GM19240 (cell line): ENCODE measurements around the gene BAHCC1.

Source experiments
- DNase-seq: peaks from one replicate; pipeline ENCODE4 v3.0.0; 2011; ENCODE audit warnings: low spot score; ENCODE audit not compliant: insufficient read length

Gene BAHCC1

GRCh38 chr17:81386646-81387099 is 8.6 kb upstream of the BAHCC1 start:
- no peak for DNase-seq

DNA sequence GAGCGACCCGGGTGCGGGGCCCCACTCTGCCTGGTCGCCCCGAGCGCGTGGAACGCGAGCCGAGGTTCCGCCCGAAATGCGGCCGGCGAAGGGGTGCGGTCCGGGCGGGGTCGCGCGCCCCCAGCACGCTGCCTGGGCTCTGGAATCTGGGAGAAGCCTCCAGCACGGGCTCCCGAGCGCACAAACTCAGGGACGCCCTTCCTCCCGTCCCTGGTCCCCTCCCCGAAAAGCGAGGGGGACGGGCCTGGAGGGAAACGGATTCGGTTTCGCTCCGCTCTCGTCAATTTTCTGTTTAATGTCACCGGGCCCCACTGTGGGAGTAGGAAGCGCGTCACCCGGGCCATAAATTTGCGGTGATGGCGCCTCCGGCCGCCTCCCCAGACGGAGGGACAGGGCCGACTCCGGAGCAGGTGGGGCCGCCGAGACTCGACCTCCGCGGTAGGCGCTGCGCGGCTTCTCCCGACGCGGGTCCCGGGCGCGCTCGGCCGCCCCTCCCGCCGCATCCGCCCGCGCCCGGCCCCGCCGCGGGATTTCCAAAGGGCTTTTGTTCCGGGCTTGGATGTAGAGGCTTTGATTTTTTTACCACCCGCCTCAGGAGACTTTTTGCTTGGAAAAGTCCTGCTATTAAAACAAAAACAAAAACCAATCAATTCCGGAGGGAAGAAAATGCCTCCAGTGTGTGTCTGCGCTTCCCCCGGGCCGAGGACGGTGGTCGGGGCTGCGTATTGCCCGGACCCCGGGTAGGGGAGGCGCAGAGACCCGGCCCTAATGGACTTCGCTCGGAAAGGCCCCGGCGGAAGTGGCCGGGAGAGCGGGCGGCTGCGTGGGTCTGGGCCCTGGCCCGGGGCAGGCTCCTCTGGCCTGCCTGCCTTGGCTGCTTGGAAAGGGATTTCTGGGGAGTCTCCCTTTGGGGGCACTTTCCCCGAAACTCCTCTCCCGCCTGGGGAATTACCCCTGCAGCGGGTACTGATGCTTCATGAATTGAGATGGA is 7.9 kb upstream of the BAHCC1 start:
- no peak for DNase-seq

DNA sequence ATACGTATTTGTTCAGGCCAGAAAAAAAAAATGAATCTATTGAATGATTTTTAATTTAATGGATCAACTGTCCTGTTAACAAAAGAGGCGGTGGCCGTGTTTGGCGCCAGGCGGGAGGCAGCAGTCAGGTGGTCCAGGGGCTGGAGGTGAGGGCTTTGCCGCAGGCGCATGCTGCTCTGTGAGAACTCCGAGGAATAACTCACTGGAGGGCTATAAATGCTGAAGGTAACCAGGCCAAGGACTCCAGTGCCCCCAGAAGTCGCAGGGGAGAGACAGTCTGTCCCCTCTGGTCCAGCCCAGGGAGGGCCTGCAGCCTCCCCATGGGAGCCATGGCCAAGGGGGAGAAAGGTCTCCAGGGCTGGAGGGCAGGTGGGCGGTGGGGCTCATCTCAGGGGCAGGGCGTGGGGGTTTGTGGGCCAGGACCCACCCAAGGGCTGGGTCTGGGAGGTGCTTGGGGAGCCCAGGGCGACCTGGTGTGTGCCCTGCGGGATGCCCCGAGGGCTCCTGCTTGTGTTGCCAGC is 7.1 kb upstream of the BAHCC1 start:
- no peak for DNase-seq

- no peak for DNase-seq
Observed at GRCh38 chr17:81388612-81389367, 6.5 kb upstream of the BAHCC1 start.

DNA sequence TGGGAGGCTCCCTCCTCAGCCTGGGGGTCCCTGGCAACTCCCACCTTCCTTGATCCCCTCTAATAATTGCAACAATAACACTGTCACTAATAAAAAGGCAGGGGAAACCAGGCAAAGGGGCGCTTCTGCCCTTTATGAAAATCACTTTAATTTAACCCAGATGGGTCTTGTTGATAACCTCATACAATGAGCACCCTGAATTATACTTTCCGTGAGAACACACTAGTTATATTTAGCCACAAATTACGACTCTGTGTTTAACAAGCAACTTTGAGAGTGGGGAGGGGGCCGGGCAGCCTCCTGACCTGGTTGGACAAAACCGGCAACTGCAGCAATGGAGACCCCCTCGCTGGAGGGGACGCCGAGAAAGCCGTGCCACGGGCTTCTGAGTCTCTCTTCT is 5.7 kb upstream of the BAHCC1 start:
- DNase-seq = no peak

DNA sequence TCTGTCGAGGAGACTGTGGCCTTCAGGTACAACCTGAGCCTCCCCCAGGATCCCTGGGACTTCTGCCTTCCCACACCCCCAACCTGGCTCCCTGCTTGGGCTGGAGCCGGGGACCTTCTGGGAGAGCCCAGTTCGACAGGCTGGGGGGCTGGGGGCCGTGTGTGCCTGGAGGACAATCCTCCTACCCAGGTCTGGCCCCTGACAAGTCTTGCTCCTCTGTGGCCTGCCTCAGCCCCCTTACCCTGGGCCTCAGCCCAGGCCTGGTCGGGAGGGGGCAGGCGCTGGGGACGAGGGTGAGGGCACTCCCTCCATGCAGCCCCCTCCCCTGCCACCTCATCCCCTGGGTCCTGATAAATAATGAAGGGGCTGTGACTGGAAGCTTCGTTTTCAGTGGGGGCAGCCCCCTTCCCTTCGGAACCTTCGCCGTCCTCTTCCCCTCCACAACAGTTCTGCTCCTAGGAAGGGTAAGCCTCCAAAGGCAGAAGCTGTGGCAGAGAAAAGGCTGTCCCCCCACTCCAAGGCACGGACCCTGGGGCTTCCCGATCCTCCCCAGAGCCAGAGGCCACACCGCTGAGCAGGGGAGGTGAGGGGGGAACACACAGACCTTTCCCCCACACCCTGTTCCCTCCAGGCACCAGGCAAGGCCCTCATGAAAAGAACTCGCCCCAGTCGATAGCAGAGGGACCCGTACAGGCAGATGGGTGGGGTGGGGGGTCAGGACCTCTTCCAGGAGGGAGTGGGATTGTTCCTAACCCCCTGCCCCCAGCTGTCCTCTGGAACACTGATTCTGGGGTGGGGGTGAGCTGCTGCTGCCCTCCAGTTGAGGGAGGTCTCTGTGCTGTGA is 5.0 kb upstream of the BAHCC1 start:
- no peak for DNase-seq

DNA sequence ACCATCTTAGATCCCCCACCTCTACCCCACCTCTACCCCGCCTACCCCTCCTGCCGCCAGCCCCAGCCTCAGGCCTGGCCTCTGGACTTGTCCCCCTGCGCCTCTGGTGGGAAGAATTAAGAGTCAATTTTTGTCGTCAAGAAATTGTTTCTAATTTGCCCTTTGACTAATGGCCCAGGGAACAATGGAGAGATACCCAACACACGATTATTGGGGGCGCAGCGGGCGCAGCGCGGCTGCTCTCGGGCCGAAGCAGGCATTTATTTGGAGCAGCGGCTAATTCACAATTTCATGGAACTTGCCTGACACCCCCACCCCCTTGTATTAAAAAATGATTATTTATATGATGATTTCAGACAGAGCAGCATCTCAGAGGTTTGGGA is 4.4 kb upstream of the BAHCC1 start:
- DNase-seq = no peak

- DNase-seq = no peak
Observed at GRCh38 chr17:81391293-81391935, 3.8 kb upstream of the BAHCC1 start.

GRCh38 chr17:81391936-81392908 is 3.0 kb upstream of the BAHCC1 start:
- DNase-seq = no peak

DNA sequence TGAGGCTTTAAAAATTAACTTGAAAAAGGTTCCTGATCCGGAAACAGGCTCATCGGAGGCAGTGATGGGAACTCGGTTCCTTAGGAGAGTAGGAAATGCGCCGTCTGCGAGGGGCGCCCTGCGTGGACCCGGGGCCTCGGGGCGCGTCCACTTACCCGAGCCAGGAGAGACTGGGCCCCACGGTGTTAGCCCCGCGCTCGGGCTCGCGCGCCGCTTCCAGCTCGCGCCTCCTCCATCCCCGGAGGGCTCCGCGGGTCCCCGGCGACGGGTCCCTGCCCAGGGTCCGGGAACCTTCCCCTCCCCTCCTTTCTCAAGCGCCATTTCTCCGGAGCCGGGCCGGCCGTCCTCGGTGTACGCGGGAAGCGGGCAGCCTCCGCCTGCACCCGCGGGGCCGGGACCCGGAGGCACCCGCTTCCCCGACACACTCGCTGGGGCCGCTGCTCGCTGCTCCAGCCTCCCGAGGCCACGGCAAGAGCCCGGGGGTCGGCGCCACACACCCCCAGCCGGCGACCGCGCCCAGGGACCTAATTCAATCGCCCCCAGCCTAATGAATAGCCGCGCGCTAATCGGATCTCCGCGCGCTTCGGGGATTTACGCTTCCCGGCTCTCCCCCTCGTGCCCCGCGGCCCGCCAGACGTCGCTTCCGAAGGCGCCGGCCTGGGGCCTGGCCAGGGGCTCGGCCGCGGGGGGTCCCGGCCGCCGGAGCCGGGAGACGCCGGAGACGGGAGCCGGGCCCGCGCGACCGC is 2.2 kb upstream of the BAHCC1 start:
- no peak for DNase-seq

DNA sequence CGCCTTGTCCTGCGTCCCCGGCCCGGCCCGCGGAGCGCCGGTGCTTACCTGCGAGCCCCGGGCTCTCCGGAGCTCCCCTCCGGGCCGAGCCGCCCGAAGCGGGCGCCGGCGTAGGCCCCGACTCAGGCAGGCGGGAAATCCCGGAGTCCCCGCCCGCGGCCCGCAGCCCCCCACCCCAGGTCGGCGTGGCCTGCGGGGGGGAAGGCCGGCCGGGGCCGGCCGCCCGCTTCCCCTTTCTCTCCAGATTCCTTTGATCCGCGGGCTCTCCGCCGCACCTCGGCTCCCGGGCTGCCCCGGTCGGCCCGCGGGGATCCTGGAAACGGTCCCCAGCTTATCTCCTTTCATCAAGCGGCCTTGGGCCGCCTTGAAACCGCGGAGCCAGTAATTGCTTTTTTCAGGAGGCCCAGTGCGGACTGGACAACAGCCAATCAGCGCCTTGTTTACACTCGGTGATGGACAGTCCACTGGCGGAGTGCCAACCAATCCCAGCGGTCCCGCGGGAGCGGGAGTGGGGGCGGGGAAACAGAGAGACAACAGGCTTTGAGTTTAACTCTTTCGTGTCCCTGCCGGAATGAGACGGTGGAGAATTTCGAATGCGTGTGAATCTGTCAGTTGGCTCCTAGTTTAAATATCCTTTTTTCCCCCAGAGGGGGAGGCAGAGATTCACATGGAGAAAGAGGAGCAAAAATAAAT is 1.4 kb upstream of the BAHCC1 start:
- DNase-seq = no peak

- DNase-seq = no peak
Observed at GRCh38 chr17:81394377-81394920, 808 bp upstream of the BAHCC1 start.

GRCh38 chr17:81395600-81396277 is 482 bp downstream of the BAHCC1 start:
- no peak for DNase-seq

DNA sequence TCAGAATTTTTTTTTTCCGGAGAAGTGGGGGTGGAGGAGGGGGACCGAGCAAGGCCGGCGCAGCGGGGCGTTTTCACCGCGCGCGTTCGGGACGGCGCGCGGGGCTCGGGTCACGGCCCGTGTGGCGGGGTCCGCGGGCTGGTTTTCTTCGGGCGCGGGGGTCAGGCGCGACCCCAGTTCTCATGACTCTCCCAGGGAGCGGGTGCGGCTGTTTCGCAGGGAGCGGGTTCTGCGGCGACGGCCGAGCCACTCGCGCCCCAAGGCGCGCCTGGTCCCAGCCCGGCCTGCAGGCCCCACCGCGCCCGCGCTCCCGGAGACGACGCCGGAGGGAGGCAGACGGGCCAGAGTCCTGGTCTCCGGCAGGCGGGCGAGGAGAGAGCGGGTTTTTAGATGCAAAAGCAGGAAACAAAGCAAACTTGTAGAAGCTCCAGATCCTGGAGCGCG is 1.0 kb downstream of the BAHCC1 start:
- no peak for DNase-seq

- no peak for DNase-seq
Observed at GRCh38 chr17:81396722-81397313, 1.6 kb downstream of the BAHCC1 start.

- no peak for DNase-seq
Observed at GRCh38 chr17:81397314-81398175, 2.3 kb downstream of the BAHCC1 start.
